ENCODE measurements around the gene SHH.

The SHH gene

GRCh38 chr7:155811895-155812761 lies at the start of gene SHH:
Gene SHH, minus strand, starts transcription at chr7:155812463. Its CDS starts 341 bp downstream, at chr7:155812122.
- no peak for TF ChIP-seq ZFX (IDR thresholded peaks at IDR 0.05; ENCODE audit: borderline replicate concordance)
- TF ChIP-seq CTCF (IDR thresholded peaks at IDR 0.05), result no peak
- no peak within 1 kb of the TSS for H3K27ac ChIP-seq

GRCh38 chr7:155861480-155861868 lies 49.2 kb upstream of the SHH start:
- H3K27ac ChIP-seq, result no peak overlapping the region
- no peak for TF ChIP-seq CTCF (IDR thresholded peaks at IDR 0.05)
- TF ChIP-seq ZFX (IDR thresholded peaks at IDR 0.05; ENCODE audit: borderline replicate concordance), result no peak

GRCh38 chr7:155860840-155861479 lies 48.7 kb upstream of the SHH start:
- TF ChIP-seq ZFX (IDR thresholded peaks at IDR 0.05; ENCODE audit: borderline replicate concordance), result no peak
- no peak for TF ChIP-seq CTCF (IDR thresholded peaks at IDR 0.05)
- H3K27ac ChIP-seq, result no peak overlapping the region

GRCh38 chr7:155860461-155860839 lies 48.2 kb upstream of the SHH start:
- TF ChIP-seq CTCF (IDR thresholded peaks at IDR 0.05) (no peak), ZFX (IDR thresholded peaks at IDR 0.05; ENCODE audit: borderline replicate concordance) (no peak)
- H3K27ac ChIP-seq, result no peak overlapping the region

GRCh38 chr7:155858521-155859061 lies 46.3 kb upstream of the SHH start:
- no peak for TF ChIP-seq ZFX (IDR thresholded peaks at IDR 0.05; ENCODE audit: borderline replicate concordance)
- TF ChIP-seq CTCF (IDR thresholded peaks at IDR 0.05), result no peak
- no peak overlapping the region for H3K27ac ChIP-seq

GRCh38 chr7:155857141-155857540 lies 44.9 kb upstream of the SHH start:
- TF ChIP-seq ZFX (IDR thresholded peaks at IDR 0.05; ENCODE audit: borderline replicate concordance) (no peak), CTCF (IDR thresholded peaks at IDR 0.05) (no peak)
- no peak overlapping the region for H3K27ac ChIP-seq

GRCh38 chr7:155856656-155857055 lies 44.4 kb upstream of the SHH start:
- TF ChIP-seq CTCF (IDR thresholded peaks at IDR 0.05), result no peak
- TF ChIP-seq ZFX (IDR thresholded peaks at IDR 0.05; ENCODE audit: borderline replicate concordance), result no peak
- H3K27ac ChIP-seq, result no peak overlapping the region
